DOHH2 (cell line): ENCODE data around the gene CD247.

Source experiments
- H3F3A ChIP-seq: fragments of 200-600 bp; sonication (generic), shearing (Covaris generic); 2 replicates; pipeline ENCODE4 v1.6.0; 2016; ENCODE audit warnings: antibody characterized with exemption, mild to moderate bottlenecking; ENCODE audit not compliant: control insufficient read depth, insufficient read depth
- H3K27ac ChIP-seq: fragments of 200-600 bp; sonication (generic); 2 replicates; pipeline ENCODE4 v1.5.1; 2014; ENCODE audit warnings: low read depth, mild to moderate bottlenecking, low read length, moderate library complexity
- H3K27me3 ChIP-seq: fragments of 200-600 bp; sonication (generic); 2 replicates; pipeline ENCODE4 v1.6.1; 2014; ENCODE audit warnings: mild to moderate bottlenecking, low read length, mixed read lengths; ENCODE audit not compliant: control insufficient read depth
- H3K36me3 ChIP-seq: fragments of 200-600 bp; sonication (generic); 2 replicates; pipeline ENCODE4 v1.6.1; 2014; ENCODE audit warnings: mild to moderate bottlenecking, low read length, moderate library complexity, mixed read lengths; ENCODE audit not compliant: control insufficient read depth
- H3K4me1 ChIP-seq: fragments of 200-600 bp; sonication (generic); 2 replicates; pipeline ENCODE4 v1.6.1; 2014; ENCODE audit warnings: mild to moderate bottlenecking, low read length, mixed read lengths; ENCODE audit not compliant: control insufficient read depth
- H3K4me2 ChIP-seq: fragments of 200-600 bp; sonication (generic); 2 replicates; pipeline ENCODE4 v1.6.0; 2014; ENCODE audit warnings: mild to moderate bottlenecking, low read length, moderate library complexity
- H3K4me3 ChIP-seq: fragments of 200-600 bp; sonication (generic); 2 replicates; pipeline ENCODE4 v1.5.1; 2014; ENCODE audit warnings: mild to moderate bottlenecking, low read length, mixed read lengths
- H3K79me2 ChIP-seq: fragments of 200-600 bp; sonication (generic); 2 replicates; pipeline ENCODE4 v1.6.1; 2014; ENCODE audit warnings: mild to moderate bottlenecking, low read length, mixed read lengths; ENCODE audit not compliant: control insufficient read depth
- H3K9me2 ChIP-seq: fragments of 200-600 bp; sonication (generic); replicated peaks from 2 replicates; pipeline ENCODE4 v1.6.1; 2014; ENCODE audit warnings: mild to moderate bottlenecking, low read length, mixed read lengths; ENCODE audit not compliant: control insufficient read depth
- H3K9me3 ChIP-seq: fragments of 200-600 bp; sonication (generic); 2 replicates; pipeline ENCODE4 v1.6.1; 2014; ENCODE audit warnings: antibody characterized with exemption, low read length, mixed read lengths; ENCODE audit not compliant: control insufficient read depth, insufficient read depth
- H4K20me1 ChIP-seq: fragments of 200-600 bp; sonication (generic); 2 replicates; pipeline ENCODE4 v1.6.0; 2014; ENCODE audit warnings: low read depth, mild to moderate bottlenecking, antibody characterized with exemption, low read length, moderate library complexity; ENCODE audit not compliant: control insufficient read depth, insufficient read depth
- CTCF ChIP-seq: fragments of 200-600 bp; sonication (generic); IDR thresholded peaks from one replicate; pipeline ENCODE4 v1.5.1; 2014; ENCODE audit warnings: antibody characterized with exemption, mild to moderate bottlenecking, low read depth, low read length; ENCODE audit not compliant: poor library complexity, severe bottlenecking
- EZH2phosphoT487 ChIP-seq: fragments of 200-600 bp; sonication (generic); IDR thresholded peaks from 2 replicates; pipeline ENCODE4 v1.6.1; 2017; ENCODE audit warnings: borderline replicate concordance, mild to moderate bottlenecking, antibody characterized with exemption, low read length, moderate library complexity, mixed read lengths

CD247 gene

DNA sequence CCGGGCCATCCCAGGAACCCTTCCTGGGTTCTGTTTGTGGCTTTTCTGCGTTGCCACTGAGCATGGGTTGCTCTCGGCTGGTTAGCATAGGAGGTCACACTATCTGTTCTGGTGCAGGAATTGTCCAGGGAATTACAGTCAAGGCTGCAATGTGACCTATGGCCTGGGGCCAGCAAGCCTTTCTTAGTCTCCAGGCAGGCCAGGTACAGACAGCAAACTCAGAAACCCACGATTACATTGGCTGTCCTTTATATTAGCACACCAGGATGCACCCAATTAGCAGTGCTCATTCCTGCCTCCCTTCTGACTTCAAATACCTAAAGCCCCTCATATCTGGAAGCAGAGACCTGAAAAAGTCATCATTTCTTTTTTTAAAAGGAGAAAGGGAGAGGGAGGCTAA lies 55.2 kb downstream of the CD247 start:
- Histone ChIP-seq H3K27me3 (peaks cover 2% of the 10 kb centered on the region; the same call in 1 of the 2 replicates), H3K4me2 (no peak overlapping the region), H4K20me1 (no peaks in the 10 kb centered on the region), H3K9me3 (no peaks in the 10 kb centered on the region), H3K4me1 (peaks cover 3% of the 10 kb centered on the region; the same call in 1 of the 2 replicates), H3K4me3 (no peak overlapping the region), H3K36me3 (no peaks in the 10 kb centered on the region), H3K27ac (no peak overlapping the region), H3K79me2 (no peaks in the 10 kb centered on the region), H3F3A (no peaks in the 10 kb centered on the region), H3K9me2 (no peaks in the 10 kb centered on the region)
- no peak for TF ChIP-seq EZH2phosphoT487
- no peak for TF ChIP-seq CTCF

- Histone ChIP-seq H3K4me1 (peaks cover 3% of the 10 kb centered on the region; the same call in 1 of the 2 replicates), H3K9me2 (no peaks in the 10 kb centered on the region), H3K9me3 (no peaks in the 10 kb centered on the region), H4K20me1 (no peaks in the 10 kb centered on the region), H3K79me2 (no peaks in the 10 kb centered on the region), H3K4me3 (no peak overlapping the region), H3K36me3 (no peaks in the 10 kb centered on the region), H3K4me2 (no peak overlapping the region), H3K27me3 (peaks cover 8% of the 10 kb centered on the region; the same call in 1 of the 2 replicates), H3K27ac (no peak overlapping the region), H3F3A (no peaks in the 10 kb centered on the region)
- no peak for TF ChIP-seq EZH2phosphoT487
- TF ChIP-seq CTCF, result no peak
Observed at GRCh38 chr1:167462341-167462740, 56.0 kb downstream of the CD247 start.

DNA sequence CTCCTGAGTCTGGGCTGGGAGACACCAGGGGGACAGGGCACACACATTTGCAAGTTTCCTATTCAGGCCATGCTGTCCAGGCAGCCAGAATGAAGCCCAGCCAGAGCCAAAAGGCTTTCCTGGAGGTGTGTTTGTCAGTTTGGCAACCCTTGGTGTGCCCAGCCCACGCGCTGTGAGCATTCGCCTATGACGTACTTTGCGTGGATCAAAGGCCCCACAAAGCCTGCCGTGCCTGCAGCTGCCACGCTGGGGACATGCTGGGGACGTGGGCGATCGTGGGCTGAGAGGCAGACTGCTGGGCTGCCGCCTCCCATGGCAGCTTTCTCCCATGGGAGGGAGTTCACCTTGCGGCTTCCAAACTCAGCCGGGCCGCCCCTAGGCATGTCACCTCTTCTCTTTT lies 57.5 kb downstream of the CD247 start:
- Histone ChIP-seq H3K9me3 (no peaks in the 10 kb centered on the region), H3F3A (no peaks in the 10 kb centered on the region), H3K27ac (no peak overlapping the region), H3K79me2 (no peaks in the 10 kb centered on the region), H3K4me2 (no peak overlapping the region), H4K20me1 (no peaks in the 10 kb centered on the region), H3K4me3 (no peak overlapping the region), H3K4me1 (peaks cover 7% of the 10 kb centered on the region), H3K27me3 (peaks cover 19% of the 10 kb centered on the region), H3K9me2 (no peaks in the 10 kb centered on the region), H3K36me3 (no peaks in the 10 kb centered on the region)
- TF ChIP-seq EZH2phosphoT487 (no peak), CTCF (no peak)
